Measurements from ENCODE around the gene SNRNP27. TPM values are rescaled to one million over a fixed set of nuclear protein-coding genes. Genes with fewer than 3 reads are reported as not detected.

Gene SNRNP27
- total RNA-seq, 1 donor from 2014 or later = 43.1 TPM

GRCh38 chr2:69945441-69945840 lies 51.7 kb downstream of the SNRNP27 start:
- no peak overlapping the region for H3K27ac Mint-ChIP-seq
- no peak overlapping the region for H3K4me3 Mint-ChIP-seq
- no peak for TF ChIP-seq CTCF (conservative IDR thresholded peaks at IDR 0.05)
- H3K27me3 Mint-ChIP-seq = no peaks in the 10 kb centered on the region
- no peaks in the 10 kb centered on the region for H3K9me3 Mint-ChIP-seq
- DNase-seq (ENCODE audit: extremely low spot score, unreplicated experiment) = no peak
- H3K36me3 Mint-ChIP-seq = peaks cover 10% of the 10 kb centered on the region
- H3K4me1 Mint-ChIP-seq (ENCODE audit: unreplicated experiment) = no peaks in the 10 kb centered on the region

- DNase-seq (ENCODE audit: extremely low spot score, unreplicated experiment) = no peak
- peaks cover 10% of the 10 kb centered on the region for H3K36me3 Mint-ChIP-seq
- H3K4me3 Mint-ChIP-seq = no peak overlapping the region
- TF ChIP-seq CTCF (conservative IDR thresholded peaks at IDR 0.05) = no peak
- H3K4me1 Mint-ChIP-seq (ENCODE audit: unreplicated experiment) = no peaks in the 10 kb centered on the region
- H3K9me3 Mint-ChIP-seq = no peaks in the 10 kb centered on the region
- no peaks in the 10 kb centered on the region for H3K27me3 Mint-ChIP-seq
- no peak overlapping the region for H3K27ac Mint-ChIP-seq
Observed at GRCh38 chr2:69945941-69946340, 52.2 kb downstream of the SNRNP27 start.

GRCh38 chr2:69946351-69947324 lies 52.9 kb downstream of the SNRNP27 start:
- no peak overlapping the region for H3K4me3 Mint-ChIP-seq
- no peak for DNase-seq (ENCODE audit: extremely low spot score, unreplicated experiment)
- no peaks in the 10 kb centered on the region for H3K9me3 Mint-ChIP-seq
- H3K4me1 Mint-ChIP-seq (ENCODE audit: unreplicated experiment) = no peaks in the 10 kb centered on the region
- H3K27ac Mint-ChIP-seq = no peak overlapping the region
- H3K36me3 Mint-ChIP-seq = peaks cover 10% of the 10 kb centered on the region
- no peaks in the 10 kb centered on the region for H3K27me3 Mint-ChIP-seq
- no peak for TF ChIP-seq CTCF (conservative IDR thresholded peaks at IDR 0.05)

GRCh38 chr2:69947325-69947931 lies 53.7 kb downstream of the SNRNP27 start:
- Mint-ChIP-seq H3K36me3 (peaks cover 4% of the 10 kb centered on the region), H3K9me3 (no peaks in the 10 kb centered on the region), H3K4me3 (no peak overlapping the region), H3K27ac (no peak overlapping the region), H3K27me3 (no peaks in the 10 kb centered on the region), H3K4me1 (ENCODE audit: unreplicated experiment) (no peaks in the 10 kb centered on the region)
- TF ChIP-seq CTCF (conservative IDR thresholded peaks at IDR 0.05) = no peak
- no peak for DNase-seq (ENCODE audit: extremely low spot score, unreplicated experiment)

- Mint-ChIP-seq H3K27me3 (no peaks in the 10 kb centered on the region), H3K9me3 (no peaks in the 10 kb centered on the region), H3K27ac (no peak overlapping the region), H3K4me1 (ENCODE audit: unreplicated experiment) (no peaks in the 10 kb centered on the region), H3K4me3 (no peak overlapping the region), H3K36me3 (peaks cover under 1% of the 10 kb centered on the region)
- TF ChIP-seq CTCF (conservative IDR thresholded peaks at IDR 0.05) = no peak
- DNase-seq (ENCODE audit: extremely low spot score, unreplicated experiment) = no peak
Observed at GRCh38 chr2:69948032-69948962, 54.5 kb downstream of the SNRNP27 start.
